Head of caudate nucleus (tissue), 42 donors: ENCODE results near the gene IL1R2.

Experiments used
- DNase-seq, 42 donors: peaks; one replicate each; pipeline versions ENCODE4 v3.0.0 to v3.0.0-alpha.2; 2020 to 2021; ENCODE audit warnings: mixed read lengths in 7 of 42
- intact Hi-C: fragments of 100-400 bp; cut with DNase I; formaldehyde crosslinking; loops from one replicate; pipeline ENCODE4 v1.15.0; 2022

IL1R2 gene

GRCh38 chr2:101971836-101972235 is 19.9 kb upstream of the IL1R2 start:
- DNase-seq, result no peak
- intact Hi-C loops, result no loop called here

DNA sequence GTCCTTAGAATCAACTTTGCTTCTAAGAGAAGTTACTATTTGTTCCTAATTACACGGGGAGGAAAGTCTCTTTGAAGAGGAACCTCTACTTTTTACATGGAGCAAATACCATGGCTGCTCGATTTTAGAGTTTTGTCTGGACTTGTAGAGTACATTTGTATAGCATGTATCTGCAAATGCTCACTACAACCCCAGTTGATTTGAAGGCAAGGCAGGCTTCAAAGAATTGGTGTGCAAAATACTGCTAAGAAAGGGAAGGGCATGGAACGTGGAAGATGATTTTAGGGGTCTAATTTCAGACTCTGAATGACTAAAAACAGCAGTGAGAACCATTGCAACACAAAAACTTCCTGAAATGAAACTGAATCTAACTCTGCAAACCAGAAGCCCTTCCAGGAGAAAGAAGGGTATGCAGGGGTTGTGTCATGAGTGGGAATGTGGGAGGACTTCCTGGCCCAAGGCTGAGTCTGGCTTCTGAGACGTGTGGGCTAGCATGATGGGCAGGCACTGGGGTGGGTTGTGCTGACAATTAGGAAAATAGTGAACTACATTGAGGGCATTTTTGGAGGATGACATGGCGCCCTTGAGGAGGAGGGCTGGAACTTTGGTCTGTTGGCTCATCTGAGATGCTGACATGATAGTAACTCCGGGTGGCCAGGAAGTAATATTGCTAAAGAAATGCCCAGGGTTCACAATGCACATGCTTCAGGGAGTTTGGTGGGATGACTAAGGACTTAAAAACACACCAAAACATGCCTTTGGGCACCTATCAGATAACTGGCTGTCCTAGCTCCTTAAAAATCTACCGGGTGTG is 18.9 kb upstream of the IL1R2 start:
- intact Hi-C loops, result no loop called here

DNA sequence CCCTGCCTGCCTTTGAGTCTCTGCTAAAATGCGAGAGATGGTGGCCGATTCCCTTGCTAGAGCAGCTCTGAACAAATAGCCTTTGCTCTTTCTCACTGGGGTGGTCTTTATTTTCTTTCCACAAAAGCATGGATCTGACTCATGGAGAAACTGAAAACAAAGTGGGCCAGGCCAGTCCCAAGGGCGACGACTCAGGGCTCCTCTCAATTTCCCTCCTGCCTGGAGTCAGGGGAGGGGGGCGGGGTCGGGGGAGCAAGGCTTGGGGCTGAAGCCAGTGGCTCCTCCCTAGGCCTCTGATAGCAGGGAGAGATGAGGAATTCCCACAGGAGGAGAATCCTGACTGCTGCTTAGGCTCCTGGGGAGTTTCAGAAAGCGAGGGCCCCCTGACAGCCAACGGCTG is 17.1 kb upstream of the IL1R2 start:
- no peak for DNase-seq
- intact Hi-C loops, result no loop called here

More for the DNA sequence above, 18.9 kb upstream of the IL1R2 start:
- no peak for DNase-seq

DNA sequence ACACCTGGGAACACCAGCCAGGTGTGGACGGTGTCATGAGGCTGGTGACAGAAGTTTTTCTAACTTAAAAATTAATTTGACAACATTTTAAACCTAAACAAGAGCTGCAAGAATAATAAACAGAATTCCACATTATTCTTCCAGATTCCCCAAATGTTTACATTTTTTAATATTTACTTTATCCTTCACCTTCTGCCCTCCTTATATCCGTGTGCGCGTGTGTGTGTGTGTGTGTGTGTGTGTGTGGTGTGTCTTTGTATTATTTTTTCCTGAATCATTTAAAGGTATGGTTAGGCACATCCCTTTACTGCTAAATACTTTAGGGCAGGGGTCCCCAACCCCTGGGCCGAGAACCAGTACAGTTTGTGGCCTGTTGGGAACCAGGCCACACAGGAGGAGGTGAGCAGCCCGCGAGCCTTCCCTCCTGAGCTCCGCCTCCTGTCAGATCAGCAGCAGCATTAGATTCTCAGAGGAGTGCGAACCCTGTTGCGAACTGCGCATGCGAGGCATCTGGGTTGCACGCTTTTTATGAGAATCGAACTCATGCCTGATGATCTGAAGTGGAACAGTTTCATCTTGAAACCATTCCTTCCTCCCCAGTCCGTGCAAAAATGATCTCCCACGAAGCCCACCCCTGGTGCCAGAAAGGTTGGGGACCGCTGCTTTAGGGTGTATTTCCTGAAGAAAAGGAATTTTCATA is 16.4 kb upstream of the IL1R2 start:
- DNase-seq, result no peak
- intact Hi-C loops, result no loop called here

GRCh38 chr2:101976891-101977290 is 14.9 kb upstream of the IL1R2 start:
- no peak for DNase-seq
- intact Hi-C loops, result no loop called here

- intact Hi-C loops, result no loop called here
Measured at GRCh38 chr2:101980368-101980767, 11.4 kb upstream of the IL1R2 start.

GRCh38 chr2:101981066-101981465 is 10.7 kb upstream of the IL1R2 start:
- no peak for DNase-seq
- intact Hi-C loops, result no loop called here

More at GRCh38 chr2:101980368-101980767, 11.4 kb upstream of the IL1R2 start:
- DNase-seq, result no peak

GRCh38 chr2:101981504-101981903 is 10.3 kb upstream of the IL1R2 start:
- intact Hi-C loops, result no loop called here
- no peak for DNase-seq

GRCh38 chr2:101982495-101983029 is 9.2 kb upstream of the IL1R2 start:
- intact Hi-C loops, result no loop called here
- no peak for DNase-seq

- peak in 15 of 42 donors; percentile 14 to 75 (median 28) for DNase-seq
- intact Hi-C loops, result no loop called here
Measured at GRCh38 chr2:101983486-101983885, 8.3 kb upstream of the IL1R2 start.

DNA sequence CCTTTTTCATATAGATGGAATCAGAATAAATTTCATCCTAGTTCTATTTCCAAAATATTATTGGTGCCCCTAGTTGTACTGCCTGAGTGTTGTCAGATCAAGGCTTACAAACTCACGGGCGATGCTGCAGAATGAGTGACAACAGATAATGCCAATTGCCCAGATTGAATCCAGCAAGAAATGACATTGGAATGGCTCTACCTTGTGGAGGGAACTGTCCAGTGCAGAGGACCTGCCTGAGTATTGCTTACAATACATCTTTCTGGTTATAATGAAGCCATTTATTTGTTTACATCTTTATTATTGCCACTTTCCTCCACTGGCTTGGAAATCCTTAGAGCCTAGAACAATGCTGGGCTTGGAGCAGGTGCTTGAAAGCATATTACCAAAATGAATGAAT is 7.8 kb upstream of the IL1R2 start:
- DNase-seq, result peak in 1 of 42 donors; percentile 31
- intact Hi-C loops, result no loop called here

DNA sequence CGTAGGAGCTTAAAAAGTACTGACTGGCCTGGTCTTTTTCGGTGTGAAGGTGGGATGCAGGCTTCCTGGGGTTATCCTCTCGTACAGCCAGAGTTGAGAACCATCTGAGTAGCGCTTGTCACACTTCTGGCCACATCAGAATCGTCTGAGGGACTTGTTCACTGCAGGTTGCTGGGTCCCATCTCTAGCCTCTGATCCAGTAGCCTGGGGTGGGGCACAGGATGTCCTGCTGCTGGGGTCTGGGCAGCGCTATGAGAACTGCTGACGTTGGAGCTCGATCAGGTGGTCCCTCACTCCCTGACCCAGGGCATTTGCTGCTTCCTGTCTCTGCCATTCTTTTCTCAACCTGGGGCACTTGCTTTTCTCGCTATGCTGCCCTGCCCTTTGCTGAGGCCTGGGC is 7.1 kb upstream of the IL1R2 start:
- intact Hi-C loops, result no loop called here
- DNase-seq, result no peak

DNA sequence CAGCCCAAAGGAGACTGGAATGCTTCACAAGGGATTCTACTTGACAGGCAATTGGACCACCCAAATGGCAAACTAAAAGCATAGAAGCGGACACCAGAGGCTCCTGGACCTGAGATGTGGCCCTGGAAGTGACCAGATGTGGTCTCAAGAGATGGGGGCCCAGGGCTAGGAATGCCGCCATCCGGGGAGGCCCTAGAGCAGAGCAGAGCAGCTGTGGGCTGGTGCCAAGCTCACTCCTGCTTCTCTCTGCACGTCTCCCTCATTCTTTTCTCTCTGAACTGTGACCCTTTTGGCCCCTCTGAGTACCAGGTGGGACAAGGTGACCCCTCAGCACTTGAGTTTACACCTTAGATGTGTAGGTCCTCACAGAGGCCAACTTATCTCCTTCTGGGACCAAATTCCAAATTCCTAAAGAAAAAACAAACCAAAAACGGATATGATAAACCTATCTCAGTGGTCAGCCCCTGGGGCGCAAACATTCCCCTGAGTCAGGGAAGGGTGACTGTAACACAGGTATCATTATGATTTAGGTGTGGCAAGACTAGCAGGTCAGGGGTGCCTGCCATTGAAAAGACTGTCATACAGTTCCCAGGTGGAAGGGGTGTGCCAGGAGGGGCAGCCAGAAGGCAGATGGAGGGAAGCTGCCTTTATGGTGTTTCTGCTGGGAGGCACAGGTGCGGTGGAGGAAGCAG is 6.5 kb upstream of the IL1R2 start:
- intact Hi-C loops, result no loop called here
- no peak for DNase-seq

DNA sequence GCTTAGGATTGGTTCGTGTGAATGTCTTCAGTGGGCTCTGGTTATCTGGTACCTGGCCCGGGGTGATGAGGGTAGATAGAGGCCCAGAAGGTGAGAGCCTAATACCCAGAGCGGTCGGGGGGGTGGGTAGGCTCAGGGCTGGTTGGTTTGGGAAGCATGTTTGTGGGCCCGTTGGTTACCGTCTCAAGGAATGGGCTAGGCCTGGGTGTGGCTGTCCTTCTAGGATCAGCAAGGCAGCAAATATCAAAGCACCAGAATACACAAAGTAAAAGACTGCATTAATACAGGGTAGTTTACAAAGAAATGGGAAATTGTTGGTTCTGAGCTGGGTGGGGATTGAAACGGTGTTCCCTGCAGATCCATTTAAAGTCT is 6.0 kb upstream of the IL1R2 start:
- intact Hi-C loops, result no loop called here

DNA sequence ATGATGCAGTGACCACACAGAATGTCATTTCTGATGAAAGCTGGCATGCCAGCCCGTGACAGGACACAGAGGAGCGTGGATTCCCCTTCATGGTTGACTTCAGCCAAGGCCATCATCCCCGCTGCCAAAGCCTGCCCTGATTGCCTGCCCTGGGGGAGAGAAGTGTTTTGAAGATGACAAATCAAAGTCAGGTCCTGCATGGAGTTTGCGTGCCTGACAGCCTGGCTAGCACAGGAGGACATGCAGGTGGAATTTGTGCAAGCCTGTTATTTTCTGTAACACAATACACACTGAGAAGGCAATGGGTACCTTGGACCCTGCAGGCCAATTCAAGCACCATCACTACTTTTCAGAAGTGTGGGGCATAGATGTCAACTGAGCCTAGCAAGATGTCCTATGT is 5.4 kb upstream of the IL1R2 start:
- DNase-seq, result no peak
- intact Hi-C loops, result no loop called here

More for the DNA sequence above, 6.0 kb upstream of the IL1R2 start:
- DNase-seq, result no peak

DNA sequence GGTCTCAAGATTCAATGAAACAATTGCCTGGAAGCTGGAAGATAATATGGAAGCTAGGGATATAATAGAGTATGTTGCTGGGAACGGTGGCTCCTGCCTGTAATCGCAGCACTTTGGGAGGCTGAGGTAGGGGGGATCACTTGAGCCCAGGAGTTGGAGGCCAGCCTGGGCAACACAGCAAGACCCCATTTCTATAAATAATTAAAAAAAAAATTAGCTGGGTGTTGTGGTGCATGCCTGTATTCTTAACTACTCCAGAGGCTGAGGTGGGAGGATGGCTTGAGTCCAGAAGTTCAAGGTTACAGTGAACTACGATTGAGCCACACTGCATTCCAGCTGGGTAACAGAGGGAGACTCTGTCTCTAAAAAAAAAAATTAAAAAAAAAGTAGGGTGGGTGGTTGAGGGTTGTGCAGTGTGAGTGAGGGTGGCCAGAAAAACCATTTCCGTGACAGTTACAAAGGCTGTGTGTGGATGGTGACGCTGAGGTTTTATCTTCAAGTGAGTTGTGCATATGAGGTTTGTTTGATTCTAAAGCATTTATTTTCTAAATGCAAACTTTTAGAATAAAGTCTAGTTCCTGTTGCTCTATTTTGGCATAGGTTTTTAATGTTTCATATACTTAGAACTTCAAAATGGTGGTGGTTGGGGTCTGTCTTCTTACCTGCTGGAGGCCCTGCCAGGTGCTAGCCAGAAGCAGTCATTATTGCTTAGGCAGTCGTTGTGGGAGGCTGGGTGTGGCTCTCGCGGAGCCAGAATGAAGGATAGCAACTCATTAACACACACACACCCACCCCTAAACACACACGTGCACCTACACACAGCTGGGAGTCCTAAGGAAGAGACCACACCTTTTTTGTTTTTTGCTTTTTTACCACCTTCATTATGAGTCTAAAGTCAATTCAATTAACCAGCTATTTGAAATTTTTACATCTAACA is 4.7 kb upstream of the IL1R2 start:
- DNase-seq, result no peak
- intact Hi-C loops, result no loop called here

GRCh38 chr2:101987832-101988231 is 3.9 kb upstream of the IL1R2 start:
- intact Hi-C loops, result no loop called here
- DNase-seq, result no peak

DNA sequence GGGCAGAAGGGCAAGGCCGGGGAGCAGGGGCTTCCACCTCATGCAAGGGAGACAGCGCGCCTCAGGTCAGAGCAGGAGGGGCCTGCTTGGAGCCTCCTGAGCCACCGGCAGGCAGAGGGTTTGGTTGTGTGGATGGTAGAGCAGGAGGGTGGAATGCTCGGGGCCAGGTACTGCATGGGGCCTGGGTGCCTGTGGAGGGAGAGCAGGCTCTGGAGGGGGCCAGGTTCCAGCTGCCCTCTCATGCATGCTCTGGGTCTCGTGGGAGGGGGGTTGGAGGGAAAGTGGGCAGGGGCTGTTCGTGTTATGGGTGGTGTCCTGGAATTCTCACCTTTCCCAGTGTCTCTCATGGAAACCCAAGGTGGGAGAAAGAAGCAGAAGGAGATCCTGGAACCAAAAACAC is 3.2 kb upstream of the IL1R2 start:
- DNase-seq, result no peak
- intact Hi-C loops, result no loop called here
